BLaER1 (cell line): ENCODE results near the gene ADGRE2.
A peak's percentile ranks its signal among the peaks of the same experiment; 100 is the strongest.
"Not testable (repeated sequence)": the region's sequence is repeated elsewhere in the genome, so short reads cannot be mapped to it uniquely, and the experiment has no call there.

Experiments used
- H3K27ac ChIP-seq: shearing (Covaris generic); formaldehyde crosslinking; 2 replicates; pipeline ENCODE4 v1.8.1; 2022
- H3K27me3 ChIP-seq: shearing (Covaris generic); formaldehyde crosslinking; 2 replicates; pipeline ENCODE4 v1.8.1; 2022
- H3K36me3 ChIP-seq: shearing (Covaris generic); formaldehyde crosslinking; 2 replicates; pipeline ENCODE4 v1.8.1; 2022
- H3K4me1 ChIP-seq: shearing (Covaris generic); formaldehyde crosslinking; 2 replicates; pipeline ENCODE4 v1.8.1; 2022
- H3K4me2 ChIP-seq: shearing (Covaris generic); formaldehyde crosslinking; 2 replicates; pipeline ENCODE4 v1.8.1; 2022
- H3K4me3 ChIP-seq: shearing (Covaris generic); formaldehyde crosslinking; 2 replicates; pipeline ENCODE4 v1.8.1; 2022
- H3K9ac ChIP-seq: shearing (Covaris generic); formaldehyde crosslinking; 2 replicates; pipeline ENCODE4 v1.8.1; 2022
- H3K9me3 ChIP-seq: shearing (Covaris generic); formaldehyde crosslinking; 2 replicates; pipeline ENCODE4 v1.8.1; 2022
- H4K20me1 ChIP-seq: shearing (Covaris generic); formaldehyde crosslinking; 2 replicates; pipeline ENCODE4 v1.8.1; 2022
- Cebpa-rat ChIP-seq: shearing (Covaris generic); IDR thresholded peaks from 2 replicates; pipeline ENCODE4 v1.8.1; 2022

The ADGRE2 gene

GRCh38 chr19:14778110-14778845 lies at the start of gene ADGRE2:
TSS of gene ADGRE2 (minus strand) at chr19:14778560. CDS start at chr19:14776756, 1,804 bp downstream.
- not testable (repeated sequence) for H3K36me3 ChIP-seq, H3K27ac ChIP-seq, H4K20me1 ChIP-seq, H3K27me3 ChIP-seq, H3K9ac ChIP-seq, H3K9me3 ChIP-seq, H3K4me3 ChIP-seq
- peak within 1 kb of the TSS; percentile 36 for H3K4me2 ChIP-seq
- peaks cover 65% of the 10 kb centered on the region for H3K4me1 ChIP-seq

GRCh38 chr19:14826006-14826405 lies 47.6 kb upstream of the ADGRE2 start:
- Histone ChIP-seq H3K4me1 (peaks cover 13% of the 10 kb centered on the region), H3K9me3 (peaks cover 16% of the 10 kb centered on the region), H3K36me3 (no peaks in the 10 kb centered on the region), H4K20me1 (no peaks in the 10 kb centered on the region), H3K9ac (no peak overlapping the region), H3K27me3 (no peaks in the 10 kb centered on the region), H3K4me3 (no peak overlapping the region), H3K4me2 (no peak overlapping the region), H3K27ac (no peak overlapping the region)
- TF ChIP-seq Cebpa-rat, result no peak

- no peak overlapping the region for H3K4me3 ChIP-seq
- H3K27ac ChIP-seq, result no peak overlapping the region
- no peaks in the 10 kb centered on the region for H3K36me3 ChIP-seq
- no peaks in the 10 kb centered on the region for H4K20me1 ChIP-seq
- no peak overlapping the region for H3K9ac ChIP-seq
- TF ChIP-seq Cebpa-rat, result no peak
- H3K4me1 ChIP-seq, result peaks cover 13% of the 10 kb centered on the region
- H3K9me3 ChIP-seq, result peaks cover 16% of the 10 kb centered on the region
- H3K27me3 ChIP-seq, result no peaks in the 10 kb centered on the region
- peak overlapping the region; percentile 23; the same call in 1 of the 2 replicates for H3K4me2 ChIP-seq
These were observed 43.6 kb upstream of the ADGRE2 start for GRCh38 chr19:14821937-14822336.

GRCh38 chr19:14818588-14818987 lies 40.2 kb upstream of the ADGRE2 start:
- Histone ChIP-seq H3K9ac (no peak overlapping the region), H3K4me2 (no peak overlapping the region), H3K27ac (no peak overlapping the region), H3K4me1 (peaks cover 13% of the 10 kb centered on the region), H3K4me3 (no peak overlapping the region), H3K36me3 (no peaks in the 10 kb centered on the region), H3K9me3 (no peaks in the 10 kb centered on the region), H3K27me3 (no peaks in the 10 kb centered on the region), H4K20me1 (no peaks in the 10 kb centered on the region)
- TF ChIP-seq Cebpa-rat, result no peak

GRCh38 chr19:14817052-14817451 lies 38.7 kb upstream of the ADGRE2 start:
- Histone ChIP-seq H3K4me1 (peaks cover 4% of the 10 kb centered on the region), H3K4me3 (no peak overlapping the region), H4K20me1 (no peaks in the 10 kb centered on the region), H3K36me3 (no peaks in the 10 kb centered on the region), H3K9ac (no peak overlapping the region), H3K27me3 (no peaks in the 10 kb centered on the region), H3K4me2 (no peak overlapping the region), H3K9me3 (no peaks in the 10 kb centered on the region), H3K27ac (no peak overlapping the region)
- no peak for TF ChIP-seq Cebpa-rat

- Histone ChIP-seq H3K4me3 (no peak overlapping the region), H3K4me1 (no peaks in the 10 kb centered on the region), H3K36me3 (no peaks in the 10 kb centered on the region), H3K9ac (no peak overlapping the region), H3K27ac (no peak overlapping the region), H3K9me3 (no peaks in the 10 kb centered on the region), H3K4me2 (no peak overlapping the region), H4K20me1 (no peaks in the 10 kb centered on the region), H3K27me3 (no peaks in the 10 kb centered on the region)
- no peak for TF ChIP-seq Cebpa-rat
These were observed 36.8 kb upstream of the ADGRE2 start for GRCh38 chr19:14814982-14815652.

GRCh38 chr19:14809272-14810057 lies 31.1 kb upstream of the ADGRE2 start:
- Histone ChIP-seq H3K4me2 (no peak overlapping the region), H3K4me3 (no peak overlapping the region), H3K36me3 (no peaks in the 10 kb centered on the region), H3K4me1 (no peaks in the 10 kb centered on the region), H4K20me1 (no peaks in the 10 kb centered on the region), H3K27ac (no peak overlapping the region), H3K9ac (no peak overlapping the region), H3K27me3 (no peaks in the 10 kb centered on the region), H3K9me3 (no peaks in the 10 kb centered on the region)
- TF ChIP-seq Cebpa-rat, result no peak

- Histone ChIP-seq H3K9me3 (no peaks in the 10 kb centered on the region), H3K9ac (no peak overlapping the region), H3K27me3 (no peaks in the 10 kb centered on the region), H3K27ac (no peak overlapping the region), H3K4me2 (no peak overlapping the region), H3K4me3 (no peak overlapping the region), H4K20me1 (no peaks in the 10 kb centered on the region), H3K36me3 (no peaks in the 10 kb centered on the region), H3K4me1 (no peaks in the 10 kb centered on the region)
- TF ChIP-seq Cebpa-rat, result no peak
These were observed 26.4 kb upstream of the ADGRE2 start for GRCh38 chr19:14804765-14805164.

- Histone ChIP-seq H3K9ac (no peak overlapping the region), H3K4me2 (no peak overlapping the region), H3K36me3 (no peaks in the 10 kb centered on the region), H3K9me3 (no peaks in the 10 kb centered on the region), H4K20me1 (no peaks in the 10 kb centered on the region), H3K27me3 (no peaks in the 10 kb centered on the region), H3K4me3 (no peak overlapping the region), H3K27ac (no peak overlapping the region), H3K4me1 (no peaks in the 10 kb centered on the region)
- TF ChIP-seq Cebpa-rat, result no peak
These were observed 20.4 kb upstream of the ADGRE2 start for GRCh38 chr19:14798760-14799159.

- no peak for TF ChIP-seq Cebpa-rat
- peaks cover 9% of the 10 kb centered on the region for H3K9me3 ChIP-seq
- no peaks in the 10 kb centered on the region for H3K27me3 ChIP-seq
- H3K9ac ChIP-seq, result no peak overlapping the region
- peaks cover 13% of the 10 kb centered on the region for H3K4me1 ChIP-seq
- H4K20me1 ChIP-seq, result no peaks in the 10 kb centered on the region
- no peak overlapping the region for H3K4me2 ChIP-seq
- H3K27ac ChIP-seq, result no peak overlapping the region
- no peak overlapping the region for H3K4me3 ChIP-seq
- no peaks in the 10 kb centered on the region for H3K36me3 ChIP-seq
These were observed 17.7 kb upstream of the ADGRE2 start for GRCh38 chr19:14796021-14796420.
